Mesendoderm (in vitro differentiated cells): Measurements from ENCODE around the gene ZFP30.
"Not testable (repeated sequence)": the region's sequence is repeated elsewhere in the genome, so short reads cannot be mapped to it uniquely, and the experiment has no call there.

Experiments
- DNase-seq: peaks from one replicate; pipeline ENCODE4 v3.0.0; 2013
- H2AK5ac ChIP-seq: 2 replicates; pipeline ENCODE4 v1.6.1; 2013; ENCODE audit warnings: low read length, inconsistent platforms
- H2BK120ac ChIP-seq: 2 replicates; pipeline ENCODE4 v1.6.1; 2013; ENCODE audit warnings: low read depth, mild to moderate bottlenecking, low read length, moderate library complexity, mixed read lengths
- H2BK15ac ChIP-seq: replicated peaks from 2 replicates; pipeline ENCODE4 v1.6.1; 2013; ENCODE audit warnings: low read depth, mild to moderate bottlenecking, moderate library complexity
- H2BK5ac ChIP-seq: 2 replicates; pipeline ENCODE4 v1.6.1; 2013; ENCODE audit warnings: low read length, inconsistent platforms
- H3K18ac ChIP-seq: 2 replicates; pipeline ENCODE4 v1.6.1; 2013; ENCODE audit warnings: mild to moderate bottlenecking, low read length, mixed read lengths
- H3K23ac ChIP-seq: one replicate; pipeline ENCODE4 v1.6.1; 2013; ENCODE audit warnings: low read length
- H3K27ac ChIP-seq: 2 replicates; pipeline ENCODE4 v1.5.1; 2013; ENCODE audit warnings: low read depth, mild to moderate bottlenecking, inconsistent platforms, low read length, moderate library complexity
- H3K27me3 ChIP-seq: 2 replicates; pipeline ENCODE4 v1.6.1; 2013; ENCODE audit warnings: low read length, control low read depth, mild to moderate bottlenecking, inconsistent platforms; ENCODE audit not compliant: insufficient read depth, poor library complexity
- H3K36me3 ChIP-seq: 2 replicates; pipeline ENCODE4 v1.6.1; 2013; ENCODE audit warnings: low read length, inconsistent platforms; ENCODE audit not compliant: control insufficient read depth, insufficient read depth
- H3K4ac ChIP-seq: one replicate; pipeline ENCODE4 v1.6.1; 2013; ENCODE audit warnings: low read depth, mild to moderate bottlenecking, low read length, moderate library complexity
- H3K4me1 ChIP-seq: 2 replicates; pipeline ENCODE4 v1.6.1; 2013; ENCODE audit warnings: low read depth, low read length, inconsistent platforms; ENCODE audit not compliant: control insufficient read depth
- H3K4me2 ChIP-seq: 2 replicates; pipeline ENCODE4 v1.6.1; 2013; ENCODE audit warnings: low read length
- H3K4me3 ChIP-seq: 2 replicates; pipeline ENCODE4 v1.5.1; 2013; ENCODE audit warnings: mild to moderate bottlenecking, low read length
- H3K56ac ChIP-seq: one replicate; pipeline ENCODE4 v1.6.1; 2013; ENCODE audit warnings: low read length
- H3K79me1 ChIP-seq: 2 replicates; pipeline ENCODE4 v1.6.1; 2013; ENCODE audit warnings: low read length, inconsistent platforms
- H3K79me2 ChIP-seq: 2 replicates; pipeline ENCODE4 v1.6.1; 2013; ENCODE audit warnings: mild to moderate bottlenecking, low read length; ENCODE audit not compliant: control insufficient read depth, insufficient read depth
- H3K9ac ChIP-seq: 2 replicates; pipeline ENCODE4 v1.6.1; 2013; ENCODE audit warnings: low read length, inconsistent platforms
- H4K5ac ChIP-seq: one replicate; pipeline ENCODE4 v1.6.1; 2013; ENCODE audit warnings: low read length
- H4K8ac ChIP-seq: one replicate; pipeline ENCODE4 v1.6.1; 2013; ENCODE audit warnings: low read depth, mild to moderate bottlenecking, control low read depth, low read length, moderate library complexity
- WGBS: extraction: QIAGEN DNeasy Blood & Tissue Kit; methylation state at CpG from one replicate; pipeline ENCODE4 v1.1.7; 2013; ENCODE audit warnings: low lambda C conversion rate, missing lambda C conversion rate; ENCODE audit not compliant: insufficient coverage; ENCODE audit errors: extremely low coverage; 5-methylcytosine and 5-hydroxymethylcytosine counted together

The ZFP30 gene

GRCh38 chr19:37691881-37692504 lies 36.7 kb upstream of the ZFP30 start:
- peak overlapping the region; percentile 60 for H3K4me3 ChIP-seq
- H4K5ac ChIP-seq: no peak overlapping the region
- WGBS: no CpG with 5 or more reads among the region's 48 CpGs
- H3K79me1 ChIP-seq: no peaks in the 10 kb centered on the region
- peak overlapping the region; percentile 84 for H3K56ac ChIP-seq
- no peak overlapping the region for H2AK5ac ChIP-seq
- H3K27ac ChIP-seq: no peak overlapping the region
- no peaks in the 10 kb centered on the region for H3K79me2 ChIP-seq
- H2BK5ac ChIP-seq: no peak overlapping the region
- H3K4me1 ChIP-seq: no peaks in the 10 kb centered on the region
- H2BK120ac ChIP-seq: no peak overlapping the region
- no peaks in the 10 kb centered on the region for H3K36me3 ChIP-seq
- no peak overlapping the region for H3K23ac ChIP-seq
- no peak overlapping the region for H3K18ac ChIP-seq
- DNase-seq: peak; percentile 88
- H4K8ac ChIP-seq: no peak overlapping the region
- H3K4me2 ChIP-seq: peak overlapping the region; percentile 43
- H3K27me3 ChIP-seq: no peaks in the 10 kb centered on the region
- peak overlapping the region; percentile 60 for H3K9ac ChIP-seq
- H3K4ac ChIP-seq: no peak overlapping the region
- H2BK15ac ChIP-seq: no peak overlapping the region

- Histone ChIP-seq H3K4me3 (no peak overlapping the region), H2BK120ac (no peak overlapping the region), H3K18ac (no peak overlapping the region), H3K27ac (no peak overlapping the region), H4K8ac (no peak overlapping the region), H4K5ac (no peak overlapping the region), H3K79me1 (no peaks in the 10 kb centered on the region), H2AK5ac (no peak overlapping the region), H2BK15ac (no peak overlapping the region), H3K79me2 (no peaks in the 10 kb centered on the region), H3K4me1 (no peaks in the 10 kb centered on the region), H3K36me3 (no peaks in the 10 kb centered on the region), H3K4me2 (no peak overlapping the region), H3K27me3 (no peaks in the 10 kb centered on the region), H3K23ac (no peak overlapping the region), H3K9ac (no peak overlapping the region), H3K56ac (no peak overlapping the region), H2BK5ac (no peak overlapping the region), H3K4ac (no peak overlapping the region)
- DNase-seq: no peak
- 100% methylated on average over 1 of the region's 3 CpGs for WGBS
Measured at GRCh38 chr19:37683520-37683919, 28.3 kb upstream of the ZFP30 start.

GRCh38 chr19:37669450-37669914 lies 14.2 kb upstream of the ZFP30 start:
- H3K79me2 ChIP-seq: no peaks in the 10 kb centered on the region
- H3K4ac ChIP-seq: no peak overlapping the region
- DNase-seq: peak; percentile 30
- no peaks in the 10 kb centered on the region for H3K36me3 ChIP-seq
- no peak overlapping the region for H4K8ac ChIP-seq
- WGBS: no CpG with 5 or more reads among the region's 6 CpGs
- no peaks in the 10 kb centered on the region for H3K27me3 ChIP-seq
- H3K23ac ChIP-seq: no peak overlapping the region
- no peaks in the 10 kb centered on the region for H3K4me1 ChIP-seq
- no peak overlapping the region for H3K4me2 ChIP-seq
- no peak overlapping the region for H2BK120ac ChIP-seq
- no peak overlapping the region for H3K9ac ChIP-seq
- no peak overlapping the region for H2AK5ac ChIP-seq
- no peak overlapping the region for H3K56ac ChIP-seq
- no peak overlapping the region for H2BK5ac ChIP-seq
- no peak overlapping the region for H3K27ac ChIP-seq
- H3K18ac ChIP-seq: no peak overlapping the region
- no peak overlapping the region for H2BK15ac ChIP-seq
- no peak overlapping the region for H4K5ac ChIP-seq
- no peak overlapping the region for H3K4me3 ChIP-seq
- no peaks in the 10 kb centered on the region for H3K79me1 ChIP-seq

GRCh38 chr19:37657157-37657556 lies 1.9 kb upstream of the ZFP30 start:
- H3K4me3 ChIP-seq, H3K23ac ChIP-seq, H4K5ac ChIP-seq, H3K36me3 ChIP-seq, H4K8ac ChIP-seq, H3K4me1 ChIP-seq, H3K9ac ChIP-seq, H3K79me1 ChIP-seq, H3K27ac ChIP-seq, H3K56ac ChIP-seq, H2AK5ac ChIP-seq, H3K79me2 ChIP-seq, H2BK120ac ChIP-seq, H3K18ac ChIP-seq, H3K4me2 ChIP-seq, DNase-seq, H2BK5ac ChIP-seq, H3K27me3 ChIP-seq, H3K4ac ChIP-seq, H2BK15ac ChIP-seq: not testable (repeated sequence)
- no CpG with 5 or more reads among the region's 8 CpGs for WGBS

GRCh38 chr19:37655689-37656371 lies 565 bp upstream of the ZFP30 start:
- Histone ChIP-seq H2BK5ac (no peak overlapping the region), H3K79me2 (peaks cover 2% of the 10 kb centered on the region), H3K4me3 (peak overlapping the region; percentile 67), H3K79me1 (peaks cover 2% of the 10 kb centered on the region), H3K27ac (peak overlapping the region; percentile 61), H3K56ac (peak overlapping the region; percentile 96), H3K27me3 (no peaks in the 10 kb centered on the region), H2BK120ac (no peak overlapping the region), H2BK15ac (no peak overlapping the region), H3K4me2 (peak overlapping the region; percentile 78), H3K4me1 (no peaks in the 10 kb centered on the region), H4K5ac (no peak overlapping the region), H2AK5ac (no peak overlapping the region), H3K23ac (no peak overlapping the region), H4K8ac (no peak overlapping the region), H3K18ac (peak overlapping the region; percentile 70), H3K9ac (peak overlapping the region; percentile 91), H3K36me3 (no peaks in the 10 kb centered on the region), H3K4ac (no peak overlapping the region)
- no CpG with 5 or more reads among the region's 57 CpGs for WGBS
- peak; percentile 88 for DNase-seq
